HUES64 (cell line): ENCODE measurements around the gene FKBP3.
"Not testable (repeated sequence)": the region's sequence is repeated elsewhere in the genome, so short reads cannot be mapped to it uniquely, and the experiment has no call there.

Experiments used
- H3K27ac ChIP-seq: 2 replicates; pipeline ENCODE4 v1.7.0; 2013; ENCODE audit warnings: low read depth, low read length, inconsistent platforms
- H3K27me3 ChIP-seq: 2 replicates; pipeline ENCODE4 v1.6.1; 2013; ENCODE audit warnings: mild to moderate bottlenecking, low read length; ENCODE audit not compliant: insufficient read depth
- H3K36me3 ChIP-seq: 2 replicates; pipeline ENCODE4 v1.6.1; 2013; ENCODE audit warnings: mild to moderate bottlenecking, low read length; ENCODE audit not compliant: insufficient read depth
- H3K4me1 ChIP-seq: 2 replicates; pipeline ENCODE4 v1.6.1; 2013; ENCODE audit warnings: mild to moderate bottlenecking, low read length, moderate library complexity; ENCODE audit not compliant: insufficient read depth
- H3K4me3 ChIP-seq: 2 replicates; pipeline ENCODE4 v1.5.1; 2013; ENCODE audit warnings: mild to moderate bottlenecking, low read length, moderate library complexity
- H3K9ac ChIP-seq: 2 replicates; pipeline ENCODE4 v1.6.1; 2013; ENCODE audit warnings: mild to moderate bottlenecking, low read depth, low read length
- H3K9me3 ChIP-seq: 2 replicates; pipeline ENCODE4 v1.6.1; 2013; ENCODE audit warnings: low read depth, low read length; ENCODE audit not compliant: insufficient read depth
- whole genome bisulfite sequencing: fragments of 150-250, 120-280 bp; methylation state at CpG from one replicate; pipeline ENCODE4 v1.1.7; 2013; ENCODE audit warnings: missing lambda C conversion rate; 5-methylcytosine and 5-hydroxymethylcytosine counted together

Gene FKBP3

DNA sequence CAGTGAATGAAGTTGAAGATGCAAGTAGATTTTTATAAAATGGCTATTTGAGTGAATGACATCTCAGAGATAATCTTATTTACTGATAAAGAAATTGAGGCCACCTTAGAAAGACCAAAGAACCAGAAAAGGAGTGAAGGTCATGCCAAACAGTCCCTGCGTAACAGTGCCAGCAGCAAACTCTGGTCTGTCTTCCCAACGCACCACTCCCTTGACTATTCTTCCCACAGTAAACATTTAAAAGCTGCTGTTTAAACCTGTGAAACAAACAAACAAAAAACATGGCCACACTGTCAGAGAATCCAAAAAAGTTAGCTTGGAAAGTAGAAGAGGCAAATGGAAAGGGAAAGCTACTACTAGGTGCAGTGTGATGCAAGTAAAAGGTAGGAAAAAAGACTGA is 51.9 kb downstream of the FKBP3 start:
- H3K4me3 ChIP-seq, result no peak overlapping the region
- no peaks in the 10 kb centered on the region for H3K36me3 ChIP-seq
- 0 out of 2 replicates have a peak, but pooled peaks cover 11% of the 10 kb centered on the region for H3K4me1 ChIP-seq
- no peaks in the 10 kb centered on the region for H3K27me3 ChIP-seq
- H3K27ac ChIP-seq, result no peak overlapping the region
- WGBS, result 90% methylated on average over 2 of the region's 2 CpGs
- no peak overlapping the region for H3K9ac ChIP-seq
- H3K9me3 ChIP-seq, result no peaks in the 10 kb centered on the region

GRCh38 chr14:45081096-45081495 is 53.2 kb downstream of the FKBP3 start:
- not testable (repeated sequence) for H3K27me3 ChIP-seq, H3K36me3 ChIP-seq, H3K9me3 ChIP-seq, H3K9ac ChIP-seq, H3K27ac ChIP-seq, H3K4me3 ChIP-seq
- H3K4me1 ChIP-seq, result peaks cover 17% of the 10 kb centered on the region
- WGBS, result 94% methylated on average over 3 of the region's 3 CpGs

DNA sequence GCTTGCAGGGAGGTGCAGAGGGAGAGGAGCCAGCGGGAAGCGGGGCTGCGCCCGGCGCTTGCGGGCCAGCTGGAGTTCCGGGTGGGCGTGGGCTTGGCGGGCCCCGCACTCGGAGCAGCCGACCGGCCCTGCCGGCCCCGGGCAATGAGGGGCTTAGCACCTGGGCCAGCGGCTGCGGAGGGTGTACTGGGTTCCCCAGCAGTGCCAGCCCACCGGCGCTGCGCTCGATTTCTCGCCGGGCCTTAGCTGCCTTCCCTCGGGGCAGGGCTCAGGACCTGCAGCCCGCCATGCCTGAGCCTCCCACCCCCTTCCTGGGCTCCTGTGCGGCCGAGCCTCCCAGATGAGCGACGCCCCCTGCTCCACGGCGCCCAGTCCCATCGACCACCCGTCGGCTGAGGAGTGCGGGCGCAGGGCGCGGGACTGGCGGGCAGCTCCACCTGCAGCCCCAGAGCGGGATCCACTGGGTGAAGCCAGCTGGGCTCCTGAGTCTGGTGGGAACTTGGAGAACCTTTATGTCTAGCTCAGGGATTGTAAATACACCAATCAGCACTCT is 53.8 kb downstream of the FKBP3 start:
- WGBS, result 97% methylated on average over 40 of the region's 40 CpGs
- H3K36me3 ChIP-seq, H3K4me3 ChIP-seq, H3K9ac ChIP-seq, H3K27me3 ChIP-seq, H3K9me3 ChIP-seq, H3K27ac ChIP-seq: not testable (repeated sequence)
- H3K4me1 ChIP-seq, result peaks cover 16% of the 10 kb centered on the region

DNA sequence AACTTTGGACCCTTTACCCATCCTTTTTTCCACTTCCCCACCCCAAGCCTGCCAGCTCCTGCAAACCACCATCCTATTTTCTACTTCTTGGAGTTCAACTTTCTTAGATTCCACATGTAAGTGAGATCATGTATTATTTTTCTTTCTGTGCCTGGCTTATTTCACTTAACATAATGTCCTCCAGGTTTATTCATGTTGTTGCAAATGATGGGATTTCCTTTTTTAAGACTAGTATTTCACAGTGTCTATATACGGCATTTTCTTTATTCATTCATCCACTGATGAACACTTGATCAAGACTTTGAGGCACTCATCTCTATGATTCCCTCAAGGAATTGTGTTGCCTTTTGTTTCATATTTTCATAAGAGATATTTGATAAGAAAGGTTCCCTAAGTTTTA is 56.0 kb downstream of the FKBP3 start:
- Histone ChIP-seq H3K4me1 (peaks cover 10% of the 10 kb centered on the region), H3K27me3 (no peaks in the 10 kb centered on the region), H3K9ac (no peak overlapping the region), H3K4me3 (no peak overlapping the region), H3K27ac (no peak overlapping the region), H3K9me3 (no peaks in the 10 kb centered on the region), H3K36me3 (peaks cover 6% of the 10 kb centered on the region)
- WGBS, result 92% methylated on average over 1 of the region's 1 CpG

DNA sequence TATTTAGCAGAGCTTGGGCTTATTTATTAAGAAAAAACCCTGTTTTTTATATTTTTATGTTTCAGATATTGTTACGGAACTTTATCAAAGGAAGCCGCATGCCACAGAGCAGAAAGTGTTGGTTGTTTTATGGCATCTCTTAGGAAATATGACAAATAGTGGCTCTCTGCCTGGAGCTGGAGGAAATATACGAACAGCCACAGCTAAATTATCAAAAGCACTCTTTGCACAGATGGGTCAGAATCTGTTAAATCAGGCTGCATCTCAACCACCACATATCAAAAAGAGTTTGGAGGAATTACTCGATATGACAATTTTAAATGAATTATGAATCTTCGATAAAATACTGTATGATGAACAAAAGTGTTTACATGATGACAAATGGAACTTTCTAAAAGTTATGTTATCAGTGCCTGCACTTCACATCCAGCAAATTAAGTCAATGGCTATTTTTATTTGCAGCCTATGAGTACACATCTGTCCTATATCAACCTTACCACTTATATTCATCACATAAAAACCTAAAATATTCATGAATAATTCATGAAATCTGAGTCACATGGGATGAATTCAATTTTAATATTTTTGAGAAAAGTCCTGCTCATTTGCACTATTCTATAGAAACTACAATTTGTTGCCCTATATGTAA is 60.9 kb downstream of the FKBP3 start:
- peaks cover 8% of the 10 kb centered on the region for H3K4me1 ChIP-seq
- no peak overlapping the region for H3K27ac ChIP-seq
- no peak overlapping the region for H3K9ac ChIP-seq
- no peaks in the 10 kb centered on the region for H3K27me3 ChIP-seq
- no peak overlapping the region for H3K4me3 ChIP-seq
- peaks cover 23% of the 10 kb centered on the region for H3K36me3 ChIP-seq
- H3K9me3 ChIP-seq, result no peaks in the 10 kb centered on the region
- WGBS, result 100% methylated on average over 3 of the region's 5 CpGs

DNA sequence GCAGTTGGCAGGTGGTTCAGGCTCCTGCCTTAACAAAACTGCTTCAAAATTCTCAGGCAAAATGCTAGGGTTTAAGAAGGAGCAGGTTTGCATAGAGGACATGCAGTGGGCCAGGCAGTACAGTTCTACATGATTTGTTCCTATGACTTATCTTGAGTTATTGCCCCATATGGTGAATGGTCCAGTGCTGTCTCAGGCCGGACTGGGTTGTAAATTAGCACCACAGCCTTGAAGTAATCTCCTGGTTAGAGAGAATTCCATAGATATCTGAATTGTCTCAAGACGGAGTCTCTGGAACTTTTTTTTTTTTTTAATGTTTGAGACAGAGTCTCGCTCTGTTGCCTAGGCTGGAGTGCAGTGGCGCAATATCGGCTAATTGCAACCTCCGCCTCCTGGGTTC is 62.2 kb downstream of the FKBP3 start:
- Histone ChIP-seq H3K9ac (no peak overlapping the region), H3K4me1 (peaks cover 8% of the 10 kb centered on the region), H3K4me3 (no peak overlapping the region), H3K36me3 (peaks cover 23% of the 10 kb centered on the region), H3K27me3 (no peaks in the 10 kb centered on the region), H3K9me3 (no peaks in the 10 kb centered on the region), H3K27ac (no peak overlapping the region)
- WGBS, result 95% methylated on average over 6 of the region's 6 CpGs

DNA sequence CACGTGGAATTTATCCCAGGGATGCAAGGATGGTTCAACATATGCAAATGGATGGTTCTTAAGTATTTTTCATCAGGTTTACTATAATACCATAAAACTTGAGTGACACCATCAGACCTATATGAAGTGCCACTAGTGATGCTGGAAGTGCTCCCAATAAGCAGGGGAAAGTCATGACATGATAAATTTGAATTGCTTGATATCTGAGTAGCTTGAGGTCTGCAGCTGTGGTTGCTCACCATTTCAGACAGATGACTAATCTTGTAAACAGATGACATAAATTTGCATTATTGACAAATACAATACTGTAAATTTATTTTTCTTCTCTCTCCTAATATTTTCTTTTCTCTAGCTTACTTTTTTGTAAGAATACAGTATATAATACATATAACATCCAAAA is 64.1 kb downstream of the FKBP3 start:
- Histone ChIP-seq H3K36me3 (peaks cover 23% of the 10 kb centered on the region), H3K4me1 (no peaks in the 10 kb centered on the region), H3K9ac (no peak overlapping the region), H3K4me3 (no peak overlapping the region), H3K27ac (no peak overlapping the region), H3K27me3 (no peaks in the 10 kb centered on the region), H3K9me3 (no peaks in the 10 kb centered on the region)
- 83% methylated on average over 1 of the region's 1 CpG for WGBS

DNA sequence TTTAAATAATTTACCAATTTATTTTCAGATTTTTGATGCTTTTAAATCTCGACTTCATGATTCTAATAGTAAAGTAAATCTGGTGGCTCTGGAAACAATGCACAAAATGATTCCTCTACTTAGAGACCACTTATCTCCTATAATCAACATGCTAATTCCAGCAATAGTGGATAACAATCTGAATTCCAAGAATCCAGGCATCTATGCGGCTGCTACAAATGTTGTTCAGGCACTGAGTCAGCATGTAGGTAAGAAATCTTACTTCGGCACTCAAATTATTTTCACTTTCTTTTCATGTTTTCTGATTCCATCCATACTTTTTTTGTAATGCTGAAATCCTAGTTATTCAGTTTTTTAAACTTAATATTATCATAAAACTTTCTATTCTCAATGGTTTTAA is 65.9 kb downstream of the FKBP3 start:
- Histone ChIP-seq H3K4me1 (no peaks in the 10 kb centered on the region), H3K36me3 (peaks cover 17% of the 10 kb centered on the region), H3K9me3 (no peaks in the 10 kb centered on the region), H3K27ac (no peak overlapping the region), H3K9ac (no peak overlapping the region), H3K27me3 (no peaks in the 10 kb centered on the region), H3K4me3 (no peak overlapping the region)
- WGBS, result 96% methylated on average over 2 of the region's 3 CpGs

- H3K36me3 ChIP-seq, result peaks cover 11% of the 10 kb centered on the region; the same call in 1 of the 2 replicates
- 96% methylated on average over 3 of the region's 3 CpGs for WGBS
- no peaks in the 10 kb centered on the region for H3K27me3 ChIP-seq
- no peaks in the 10 kb centered on the region for H3K9me3 ChIP-seq
- H3K4me1 ChIP-seq, result no peaks in the 10 kb centered on the region
- no peak overlapping the region for H3K4me3 ChIP-seq
- no peak overlapping the region for H3K27ac ChIP-seq
- no peak overlapping the region for H3K9ac ChIP-seq
These were observed 67.6 kb downstream of the FKBP3 start for GRCh38 chr14:45066667-45067066.

- no peaks in the 10 kb centered on the region for H3K9me3 ChIP-seq
- H3K9ac ChIP-seq, result no peak overlapping the region
- H3K4me1 ChIP-seq, result no peaks in the 10 kb centered on the region
- H3K27ac ChIP-seq, result no peak overlapping the region
- H3K27me3 ChIP-seq, result no peaks in the 10 kb centered on the region
- H3K4me3 ChIP-seq, result no peak overlapping the region
- WGBS, result 88% methylated on average over 2 of the region's 2 CpGs
- peaks cover 7% of the 10 kb centered on the region; the same call in 1 of the 2 replicates for H3K36me3 ChIP-seq
These were observed 68.3 kb downstream of the FKBP3 start for GRCh38 chr14:45065956-45066355.
